T-cell (primary cell): ENCODE data around the gene TSPAN4. TPM values are rescaled to one million over a fixed set of nuclear protein-coding genes. Genes with fewer than 3 reads are reported as not detected.

Source experiments
- ATAC-seq, 4 experiments: fragments of 200-7000 bp in 3 of 4; fragments of 150-1000 bp in 1 of 4; cut with Tn5 transposase; replicated peaks in 1 of 4; 1 replicate in 3 of 4; 2 replicates in 1 of 4; pipeline ENCODE4 v1.10.0; 2021; ENCODE audit warnings: moderate library complexity in 3 of 4, mild to moderate bottlenecking in 2 of 4, moderate number of reproducible peaks in 1 of 4
- CTCF ChIA-PET, 2 donors: fragments of 300-600 bp; sonication (Branson Sonifier 250); formaldehyde crosslinking; loops; one replicate each; lab custom pipeline; 2022; ENCODE audit warnings: antibody characterized with exemption in 2 of 2; lab: Charles Lee
- POLR2A ChIA-PET, 2 donors: fragments of 300-600 bp; sonication (Branson Sonifier 250); formaldehyde crosslinking; loops; one replicate each; lab custom pipeline; 2022; ENCODE audit warnings: antibody characterized with exemption in 2 of 2; lab: Charles Lee
- DNase-seq, 35 experiments: peaks; one replicate each; pipeline versions ENCODE4 v3.0.0 to v3.0.0-alpha.2; 2013 to 2023
- H3K27ac ChIP-seq: one replicate; pipeline ENCODE4 v1.5.1; 2013; ENCODE audit warnings: low read length
- H3K27me3 ChIP-seq, 2 experiments: replicated peaks in 1 of 2; 1 replicate in 1 of 2; 2 replicates in 1 of 2; pipeline versions ENCODE4 v1.6.1 to v1.7.0; 2013; ENCODE audit warnings: low read length in 1 of 2, mixed read lengths in 1 of 2; ENCODE audit not compliant: control insufficient read depth in 2 of 2, insufficient read depth in 2 of 2; ENCODE audit errors: extremely low read depth in 1 of 2
- H3K36me3 ChIP-seq, 2 donors: 1 replicate in 1 of 2; 2 replicates in 1 of 2; pipeline versions ENCODE4 v1.6.1 to v1.7.0; 2013; ENCODE audit warnings: low read length in 1 of 2; ENCODE audit not compliant: control insufficient read depth in 2 of 2, insufficient read depth in 1 of 2; ENCODE audit errors: extremely low read depth in 1 of 2
- H3K4me1 ChIP-seq, 2 experiments: 1 replicate in 1 of 2; 2 replicates in 1 of 2; pipeline versions ENCODE4 v1.6.1 to v1.7.0; 2013; ENCODE audit warnings: low read length in 2 of 2, mixed read lengths in 1 of 2; ENCODE audit not compliant: insufficient read depth in 2 of 2, control insufficient read depth in 1 of 2; ENCODE audit errors: extremely low read depth in 1 of 2
- H3K4me3 ChIP-seq, 2 donors: 1 replicate in 1 of 2; 2 replicates in 1 of 2; pipeline versions ENCODE4 v1.5.1 to v1.7.0; 2013; ENCODE audit warnings: mild to moderate bottlenecking in 2 of 2, low read length in 1 of 2, moderate library complexity in 1 of 2; ENCODE audit not compliant: control insufficient read depth in 1 of 2; ENCODE audit errors: extremely low read depth in 1 of 2
- H3K9me3 ChIP-seq: 2 replicates; pipeline ENCODE4 v1.7.0; 2013
- H3K27ac Mint-ChIP-seq, 2 donors: one replicate each; pipeline ENCODE4 v1.8.0; 2020 to 2021; ENCODE audit warnings: mild to moderate bottlenecking in 2 of 2, mixed read lengths in 2 of 2
- H3K27me3 Mint-ChIP-seq, 2 donors: one replicate each; pipeline ENCODE4 v1.8.0; 2021 to 2022; ENCODE audit warnings: mixed read lengths in 2 of 2
- H3K36me3 Mint-ChIP-seq: one replicate; pipeline ENCODE4 v1.8.0; 2021; ENCODE audit warnings: mixed read lengths
- H3K4me1 Mint-ChIP-seq, 3 donors: one replicate each; pipeline ENCODE4 v1.8.0; 2020 to 2022; ENCODE audit warnings: mixed read lengths in 3 of 3, mild to moderate bottlenecking in 1 of 3
- H3K4me3 Mint-ChIP-seq, 3 donors: one replicate each; pipeline ENCODE4 v1.8.0; 2020 to 2022; ENCODE audit warnings: mild to moderate bottlenecking in 3 of 3, mixed read lengths in 3 of 3, moderate library complexity in 3 of 3
- H3K9me3 Mint-ChIP-seq, 3 donors: one replicate each; pipeline ENCODE4 v1.8.0; 2020 to 2022; ENCODE audit warnings: mixed read lengths in 3 of 3
- WGBS: methylation state at CpG from one replicate; pipeline ENCODE4 v1.1.5; 2013; ENCODE audit warnings: missing lambda C conversion rate; ENCODE audit not compliant: insufficient coverage; 5-methylcytosine and 5-hydroxymethylcytosine counted together
- total RNA-seq, 35 experiments: library from RNA in 6 of 35; stranded (reverse) in 6 of 35; fragments of 120-200 nt in 1 of 35; gene quantifications; one replicate each; pipeline versions ENCODE4 v1.2.1 to v1.2.4 and lab custom pipeline; 2013 to 2026

The TSPAN4 gene
- total RNA-seq, 5 donors from 2014 or later (not counting 1 experiment from before 2014, with no cell fraction given) = 3.1 to 5.8 (median 4.4) TPM

GRCh38 chr11:863910-864827, 21.5 kb downstream of the TSPAN4 start:
- H3K9me3 Mint-ChIP-seq = no peaks in the 10 kb centered on the region
- 88% methylated on average over 20 of the region's 31 CpGs for WGBS

GRCh38 chr11:864898-865297, 22.2 kb downstream of the TSPAN4 start:
- H3K4me1 ChIP-seq = no peaks in the 10 kb centered on the region
- H3K9me3 ChIP-seq = no peaks in the 10 kb centered on the region
- ChIA-PET CTCF (no interaction called here), POLR2A (no interaction called here)
- H3K4me3 Mint-ChIP-seq = no peak overlapping the region
- H3K27me3 Mint-ChIP-seq = no peaks in the 10 kb centered on the region
- DNase-seq (no peak), ATAC-seq (no peak)
- WGBS = 76% methylated on average over 10 of the region's 11 CpGs
- H3K27ac Mint-ChIP-seq = no peak overlapping the region
- peaks cover 0 to 6% of the 10 kb centered on the region in 2 experiments for H3K27me3 ChIP-seq
- H3K9me3 Mint-ChIP-seq = no peaks in the 10 kb centered on the region
- no peaks in the 10 kb centered on the region for H3K4me1 Mint-ChIP-seq
- H3K36me3 ChIP-seq = peaks cover 0 to 5% of the 10 kb centered on the region in 2 donors
- no peak overlapping the region for H3K4me3 ChIP-seq
- H3K36me3 Mint-ChIP-seq = no peaks in the 10 kb centered on the region
- no peak overlapping the region for H3K27ac ChIP-seq

More at GRCh38 chr11:863910-864827, 21.5 kb downstream of the TSPAN4 start:
- ATAC-seq (no peak), DNase-seq (no peak)
- H3K27me3 Mint-ChIP-seq = no peaks in the 10 kb centered on the region
- H3K4me1 Mint-ChIP-seq = no peaks in the 10 kb centered on the region
- no peaks in the 10 kb centered on the region for H3K36me3 Mint-ChIP-seq
- Histone ChIP-seq H3K27me3 (peaks cover 0 to 10% of the 10 kb centered on the region in 2 experiments), H3K9me3 (no peaks in the 10 kb centered on the region), H3K4me1 (no peaks in the 10 kb centered on the region), H3K27ac (no peak overlapping the region), H3K4me3 (no peak overlapping the region), H3K36me3 (peaks cover 0 to 5% of the 10 kb centered on the region in 2 donors)
- ChIA-PET CTCF (no interaction called here), POLR2A (no interaction called here)
- H3K27ac Mint-ChIP-seq = no peak overlapping the region
- no peak overlapping the region for H3K4me3 Mint-ChIP-seq

- H3K9me3 Mint-ChIP-seq = no peaks in the 10 kb centered on the region
- CTCF ChIA-PET = no interaction called here
- no peak for DNase-seq
- no peaks in the 10 kb centered on the region for H3K27me3 Mint-ChIP-seq
- H3K4me3 Mint-ChIP-seq = no peak overlapping the region
- Histone ChIP-seq H3K27ac (no peak overlapping the region), H3K9me3 (no peaks in the 10 kb centered on the region), H3K4me3 (no peak overlapping the region), H3K27me3 (no peaks in the 10 kb centered on the region), H3K4me1 (no peaks in the 10 kb centered on the region), H3K36me3 (peaks cover 0 to 5% of the 10 kb centered on the region in 2 donors)
- 77% methylated on average over 34 of the region's 41 CpGs for WGBS
- no peaks in the 10 kb centered on the region for H3K36me3 Mint-ChIP-seq
- no peak for ATAC-seq
- POLR2A ChIA-PET = interaction anchor here in 1 of 2 donors (0.6 kb wide), 1 partner anchor 839 kb away, joined by 3 read pairs; no protein-coding TSS in a partner anchor
- no peak overlapping the region for H3K27ac Mint-ChIP-seq
- no peaks in the 10 kb centered on the region for H3K4me1 Mint-ChIP-seq
Observed at GRCh38 chr11:865462-866430, 23.1 kb downstream of the TSPAN4 start.

GRCh38 chr11:866481-866880, 23.8 kb downstream of the TSPAN4 start:
- Mint-ChIP-seq H3K27ac (no peak overlapping the region), H3K9me3 (no peaks in the 10 kb centered on the region), H3K4me3 (no peak overlapping the region), H3K36me3 (no peaks in the 10 kb centered on the region), H3K4me1 (no peaks in the 10 kb centered on the region), H3K27me3 (no peaks in the 10 kb centered on the region)
- Histone ChIP-seq H3K4me1 (no peaks in the 10 kb centered on the region), H3K9me3 (no peaks in the 10 kb centered on the region), H3K27me3 (no peaks in the 10 kb centered on the region), H3K36me3 (peaks cover 0 to 5% of the 10 kb centered on the region in 2 donors), H3K4me3 (no peak overlapping the region), H3K27ac (no peak overlapping the region)
- CTCF ChIA-PET = no interaction called here
- ATAC-seq = no peak
- DNase-seq = no peak
- 82% methylated on average over 3 of the region's 14 CpGs for WGBS
- POLR2A ChIA-PET = no interaction called here

- ATAC-seq (no peak), DNase-seq (no peak)
- 96% methylated on average over 5 of the region's 8 CpGs for WGBS
- H3K27ac Mint-ChIP-seq = no peak overlapping the region
- H3K4me1 Mint-ChIP-seq = no peaks in the 10 kb centered on the region
- H3K27me3 ChIP-seq = no peaks in the 10 kb centered on the region
- CTCF ChIA-PET = no interaction called here
- H3K36me3 Mint-ChIP-seq = no peaks in the 10 kb centered on the region
- no peaks in the 10 kb centered on the region for H3K9me3 Mint-ChIP-seq
- H3K4me3 ChIP-seq = no peak overlapping the region
- POLR2A ChIA-PET = interaction anchor here in 1 of 2 donors (0.6 kb wide), 1 partner anchor 9 kb away, joined by 7 read pairs; no protein-coding TSS in a partner anchor
- no peak overlapping the region for H3K27ac ChIP-seq
- no peak overlapping the region for H3K4me3 Mint-ChIP-seq
- H3K4me1 ChIP-seq = no peaks in the 10 kb centered on the region
- peaks cover 0 to 5% of the 10 kb centered on the region in 2 donors for H3K36me3 ChIP-seq
- no peaks in the 10 kb centered on the region for H3K27me3 Mint-ChIP-seq
- no peaks in the 10 kb centered on the region for H3K9me3 ChIP-seq
Observed at GRCh38 chr11:867856-868358, 25.3 kb downstream of the TSPAN4 start.

GRCh38 chr11:868394-868793, 25.7 kb downstream of the TSPAN4 start:
- ChIA-PET CTCF (no interaction called here), POLR2A (interaction anchor here in 1 of 2 donors (0.6 kb wide), 1 partner anchor 10 kb away, joined by 7 read pairs; no protein-coding TSS in a partner anchor)
- no peaks in the 10 kb centered on the region for H3K27me3 Mint-ChIP-seq
- Histone ChIP-seq H3K27ac (no peak overlapping the region), H3K4me3 (no peak overlapping the region), H3K4me1 (no peaks in the 10 kb centered on the region), H3K36me3 (peaks cover 2 to 5% of the 10 kb centered on the region in 2 donors), H3K9me3 (no peaks in the 10 kb centered on the region), H3K27me3 (no peaks in the 10 kb centered on the region)
- WGBS = 92% methylated on average over 15 of the region's 17 CpGs
- no peak overlapping the region for H3K4me3 Mint-ChIP-seq
- H3K36me3 Mint-ChIP-seq = no peaks in the 10 kb centered on the region
- H3K27ac Mint-ChIP-seq = no peak overlapping the region
- H3K9me3 Mint-ChIP-seq = no peaks in the 10 kb centered on the region
- ATAC-seq (no peak), DNase-seq (no peak)
- H3K4me1 Mint-ChIP-seq = no peaks in the 10 kb centered on the region
